ENCODE results near the gene IDH3B.
A peak's percentile ranks its signal among the peaks of the same experiment; 100 is the strongest.
"Not testable (repeated sequence)": the region's sequence is repeated elsewhere in the genome, so short reads cannot be mapped to it uniquely, and the experiment has no call there.

Gene IDH3B

GRCh38 chr20:2684817-2685216 is 20.8 kb upstream of the IDH3B start:
- H3K4me3 ChIP-seq (ENCODE audit: low read depth, low read length); H3K4me1 ChIP-seq (ENCODE audit: control insufficient read depth, insufficient read depth, low read length); H3K27ac ChIP-seq (ENCODE audit: low read depth, low read length); H3K36me3 ChIP-seq (ENCODE audit: control insufficient read depth, insufficient read depth, low read length); H3K9ac ChIP-seq (ENCODE audit: low read depth, low read length); H3K9me3 ChIP-seq (ENCODE audit: control insufficient read depth, insufficient read depth, low read length): not testable (repeated sequence)
- peaks cover 32% of the 10 kb centered on the region for H3K27me3 ChIP-seq (ENCODE audit: control insufficient read depth, insufficient read depth, low read length)

- peaks cover 13% of the 10 kb centered on the region for H3K27me3 ChIP-seq (ENCODE audit: control insufficient read depth, insufficient read depth, low read length)
- not testable (repeated sequence) for H3K36me3 ChIP-seq (ENCODE audit: control insufficient read depth, insufficient read depth, low read length); H3K27ac ChIP-seq (ENCODE audit: low read depth, low read length); H3K9ac ChIP-seq (ENCODE audit: low read depth, low read length); H3K4me1 ChIP-seq (ENCODE audit: control insufficient read depth, insufficient read depth, low read length); H3K4me3 ChIP-seq (ENCODE audit: low read depth, low read length); H3K9me3 ChIP-seq (ENCODE audit: control insufficient read depth, insufficient read depth, low read length)
These were observed 18.0 kb upstream of the IDH3B start for GRCh38 chr20:2682040-2682439.

GRCh38 chr20:2680046-2680445 is 16.0 kb upstream of the IDH3B start:
- H3K4me3 ChIP-seq (ENCODE audit: low read depth, low read length) = no peak overlapping the region
- H3K27ac ChIP-seq (ENCODE audit: low read depth, low read length) = no peak overlapping the region
- no peaks in the 10 kb centered on the region for H3K36me3 ChIP-seq (ENCODE audit: control insufficient read depth, insufficient read depth, low read length)

GRCh38 chr20:2673453-2673852 is 9.4 kb upstream of the IDH3B start:
- H3K4me1 ChIP-seq (ENCODE audit: control insufficient read depth, insufficient read depth, low read length) = no peaks in the 10 kb centered on the region
- no peaks in the 10 kb centered on the region for H3K9me3 ChIP-seq (ENCODE audit: control insufficient read depth, insufficient read depth, low read length)
- H3K4me3 ChIP-seq (ENCODE audit: low read depth, low read length) = no peak overlapping the region
- H3K36me3 ChIP-seq (ENCODE audit: control insufficient read depth, insufficient read depth, low read length) = no peaks in the 10 kb centered on the region
- H3K27ac ChIP-seq (ENCODE audit: low read depth, low read length) = no peak overlapping the region
- 0 out of 2 replicates have a peak, but pooled peaks cover 5% of the 10 kb centered on the region for H3K27me3 ChIP-seq (ENCODE audit: control insufficient read depth, insufficient read depth, low read length)
- H3K9ac ChIP-seq (ENCODE audit: low read depth, low read length) = no peak overlapping the region

More at GRCh38 chr20:2680046-2680445, 16.0 kb upstream of the IDH3B start:
- Histone ChIP-seq H3K9ac (ENCODE audit: low read depth, low read length) (no peak overlapping the region), H3K9me3 (ENCODE audit: control insufficient read depth, insufficient read depth, low read length) (no peaks in the 10 kb centered on the region), H3K27me3 (ENCODE audit: control insufficient read depth, insufficient read depth, low read length) (peaks cover 3% of the 10 kb centered on the region), H3K4me1 (ENCODE audit: control insufficient read depth, insufficient read depth, low read length) (no peaks in the 10 kb centered on the region)

GRCh38 chr20:2672446-2672845 is 8.4 kb upstream of the IDH3B start:
- H3K9ac ChIP-seq (ENCODE audit: low read depth, low read length) = no peak overlapping the region
- H3K4me3 ChIP-seq (ENCODE audit: low read depth, low read length) = no peak overlapping the region
- 0 out of 2 replicates have a peak, but pooled peaks cover 8% of the 10 kb centered on the region for H3K27me3 ChIP-seq (ENCODE audit: control insufficient read depth, insufficient read depth, low read length)
- no peaks in the 10 kb centered on the region for H3K9me3 ChIP-seq (ENCODE audit: control insufficient read depth, insufficient read depth, low read length)
- H3K4me1 ChIP-seq (ENCODE audit: control insufficient read depth, insufficient read depth, low read length) = no peaks in the 10 kb centered on the region
- H3K36me3 ChIP-seq (ENCODE audit: control insufficient read depth, insufficient read depth, low read length) = no peaks in the 10 kb centered on the region
- H3K27ac ChIP-seq (ENCODE audit: low read depth, low read length) = no peak overlapping the region

GRCh38 chr20:2671977-2672376 is 8.0 kb upstream of the IDH3B start:
- Histone ChIP-seq H3K9ac (ENCODE audit: low read depth, low read length) (no peak overlapping the region), H3K27ac (ENCODE audit: low read depth, low read length) (no peak overlapping the region), H3K9me3 (ENCODE audit: control insufficient read depth, insufficient read depth, low read length) (no peaks in the 10 kb centered on the region), H3K4me1 (ENCODE audit: control insufficient read depth, insufficient read depth, low read length) (no peaks in the 10 kb centered on the region), H3K4me3 (ENCODE audit: low read depth, low read length) (no peak overlapping the region), H3K36me3 (ENCODE audit: control insufficient read depth, insufficient read depth, low read length) (no peaks in the 10 kb centered on the region), H3K27me3 (ENCODE audit: control insufficient read depth, insufficient read depth, low read length) (0 out of 2 replicates have a peak, but pooled peaks cover 8% of the 10 kb centered on the region)

GRCh38 chr20:2663364-2663886 is 591 bp downstream of the IDH3B start:
- 0 out of 2 replicates have a peak, but pooled peaks cover 2% of the 10 kb centered on the region for H3K27me3 ChIP-seq (ENCODE audit: control insufficient read depth, insufficient read depth, low read length)
- H3K27ac ChIP-seq (ENCODE audit: low read depth, low read length) = peak overlapping the region; percentile 99
- peak overlapping the region; percentile 86 for H3K4me3 ChIP-seq (ENCODE audit: low read depth, low read length)
- no peaks in the 10 kb centered on the region for H3K9me3 ChIP-seq (ENCODE audit: control insufficient read depth, insufficient read depth, low read length)
- no peaks in the 10 kb centered on the region for H3K4me1 ChIP-seq (ENCODE audit: control insufficient read depth, insufficient read depth, low read length)
- peaks cover 41% of the 10 kb centered on the region for H3K36me3 ChIP-seq (ENCODE audit: control insufficient read depth, insufficient read depth, low read length)
- peak overlapping the region; percentile 76 for H3K9ac ChIP-seq (ENCODE audit: low read depth, low read length)

DNA sequence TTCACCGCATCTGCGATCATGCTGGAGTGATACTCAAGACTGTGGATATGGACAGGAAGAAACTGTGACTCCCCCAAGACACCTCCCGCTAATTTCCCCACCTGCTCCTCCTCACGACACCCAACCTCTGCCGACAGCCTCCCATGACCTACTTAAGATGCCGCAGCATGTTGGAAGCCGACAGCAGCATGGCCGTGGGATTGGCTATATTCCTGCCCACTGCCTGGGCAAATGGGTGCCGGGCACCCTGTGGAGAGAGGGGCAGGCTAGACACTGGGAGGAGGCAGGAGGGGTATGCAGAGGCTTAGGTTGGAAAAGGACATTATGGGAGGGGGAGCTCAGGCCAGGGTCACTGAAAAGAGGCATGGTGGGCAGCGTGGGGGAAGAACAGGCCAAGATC is 4.5 kb downstream of the IDH3B start:
- no peak overlapping the region for H3K9ac ChIP-seq (ENCODE audit: low read depth, low read length)
- H3K4me3 ChIP-seq (ENCODE audit: low read depth, low read length) = no peak overlapping the region
- H3K9me3 ChIP-seq (ENCODE audit: control insufficient read depth, insufficient read depth, low read length) = no peaks in the 10 kb centered on the region
- H3K27ac ChIP-seq (ENCODE audit: low read depth, low read length) = no peak overlapping the region
- H3K4me1 ChIP-seq (ENCODE audit: control insufficient read depth, insufficient read depth, low read length) = no peaks in the 10 kb centered on the region
- H3K27me3 ChIP-seq (ENCODE audit: control insufficient read depth, insufficient read depth, low read length) = no peaks in the 10 kb centered on the region
- peaks cover 79% of the 10 kb centered on the region for H3K36me3 ChIP-seq (ENCODE audit: control insufficient read depth, insufficient read depth, low read length)

DNA sequence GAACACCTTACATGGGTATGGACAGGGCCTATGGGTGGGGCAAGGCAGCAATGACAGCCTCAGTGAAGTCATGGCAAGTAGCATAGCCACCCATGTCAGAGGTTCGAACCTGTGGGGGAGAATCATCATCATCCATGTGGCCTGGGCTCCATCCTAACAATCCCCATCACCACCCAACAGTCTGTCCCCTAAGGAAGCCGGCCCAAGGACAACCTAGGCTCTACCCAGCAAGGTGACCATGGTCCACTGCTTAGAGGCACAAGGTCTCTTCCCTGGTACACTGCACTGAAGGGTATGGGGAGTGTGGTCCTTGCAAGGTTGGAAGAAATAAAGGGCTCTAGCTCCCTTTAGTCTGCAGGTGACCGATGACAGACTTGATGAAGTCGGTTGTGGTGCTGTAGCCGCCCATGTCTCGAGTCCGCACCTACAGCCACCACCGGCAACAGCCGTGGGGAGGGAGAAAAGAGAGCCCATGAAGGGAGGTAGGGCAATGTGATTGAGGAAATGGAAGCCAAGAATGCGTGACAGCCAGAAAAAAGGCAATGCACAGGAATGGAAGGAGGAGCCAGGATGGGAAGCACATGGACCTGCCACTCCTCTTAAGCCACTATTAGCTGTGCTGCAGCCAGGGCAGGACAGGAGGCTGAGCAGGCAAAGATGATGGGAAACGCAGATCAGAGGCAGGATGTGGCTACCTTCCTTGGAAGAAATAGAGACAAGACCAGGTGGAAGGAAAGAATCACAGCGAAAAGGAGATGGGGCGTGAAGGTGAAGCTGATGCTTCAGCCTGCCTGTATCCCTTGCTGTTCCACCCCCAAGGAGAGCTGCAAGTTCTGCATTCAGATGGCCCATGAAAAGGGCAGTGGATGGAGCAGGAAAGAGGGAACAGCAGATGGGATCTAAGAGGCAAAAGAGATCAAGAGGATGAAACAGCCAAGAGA is 5.3 kb downstream of the IDH3B start:
- Histone ChIP-seq H3K4me3 (ENCODE audit: low read depth, low read length) (no peak overlapping the region), H3K27me3 (ENCODE audit: control insufficient read depth, insufficient read depth, low read length) (no peaks in the 10 kb centered on the region), H3K4me1 (ENCODE audit: control insufficient read depth, insufficient read depth, low read length) (no peaks in the 10 kb centered on the region), H3K36me3 (ENCODE audit: control insufficient read depth, insufficient read depth, low read length) (peaks cover 88% of the 10 kb centered on the region), H3K9me3 (ENCODE audit: control insufficient read depth, insufficient read depth, low read length) (no peaks in the 10 kb centered on the region), H3K27ac (ENCODE audit: low read depth, low read length) (peak overlapping the region; percentile 21), H3K9ac (ENCODE audit: low read depth, low read length) (no peak overlapping the region)

GRCh38 chr20:2657674-2658073 is 6.3 kb downstream of the IDH3B start:
- Histone ChIP-seq H3K27me3 (ENCODE audit: control insufficient read depth, insufficient read depth, low read length) (no peaks in the 10 kb centered on the region), H3K9ac (ENCODE audit: low read depth, low read length) (no peak overlapping the region), H3K4me1 (ENCODE audit: control insufficient read depth, insufficient read depth, low read length) (no peaks in the 10 kb centered on the region), H3K4me3 (ENCODE audit: low read depth, low read length) (no peak overlapping the region), H3K36me3 (ENCODE audit: control insufficient read depth, insufficient read depth, low read length) (peaks cover 91% of the 10 kb centered on the region), H3K27ac (ENCODE audit: low read depth, low read length) (no peak overlapping the region), H3K9me3 (ENCODE audit: control insufficient read depth, insufficient read depth, low read length) (no peaks in the 10 kb centered on the region)

DNA sequence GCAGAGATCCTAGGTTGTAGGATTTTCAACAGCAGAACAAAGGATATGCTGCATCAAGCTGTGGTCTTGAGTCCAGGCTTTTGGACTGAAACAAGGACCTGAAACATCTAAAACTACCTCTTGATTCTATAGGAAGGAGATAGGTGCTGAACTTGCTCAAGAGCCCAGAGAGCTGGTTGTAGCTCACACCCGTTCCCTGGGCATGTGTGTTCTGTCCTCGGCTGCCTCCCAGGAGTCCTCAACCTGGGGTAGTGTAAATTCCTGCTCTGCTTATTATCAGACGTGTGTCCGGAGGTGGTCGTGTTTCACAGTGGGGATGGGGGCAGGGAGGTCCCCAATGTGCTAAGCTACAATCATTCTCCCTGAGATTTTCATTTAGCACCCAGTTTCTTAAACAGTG is 6.8 kb downstream of the IDH3B start:
- Histone ChIP-seq H3K4me1 (ENCODE audit: control insufficient read depth, insufficient read depth, low read length) (no peaks in the 10 kb centered on the region), H3K4me3 (ENCODE audit: low read depth, low read length) (no peak overlapping the region), H3K9ac (ENCODE audit: low read depth, low read length) (no peak overlapping the region), H3K36me3 (ENCODE audit: control insufficient read depth, insufficient read depth, low read length) (peaks cover 90% of the 10 kb centered on the region), H3K27ac (ENCODE audit: low read depth, low read length) (no peak overlapping the region), H3K9me3 (ENCODE audit: control insufficient read depth, insufficient read depth, low read length) (no peaks in the 10 kb centered on the region), H3K27me3 (ENCODE audit: control insufficient read depth, insufficient read depth, low read length) (no peaks in the 10 kb centered on the region)
